ENCODE data around the gene FLRT1. TPM values are rescaled to one million over a fixed set of nuclear protein-coding genes. Genes with fewer than 3 reads are reported as not detected.

Gene FLRT1
- total RNA-seq, 4 donors from 2014 or later = not detected

GRCh38 chr11:64071849-64072248, 36.1 kb downstream of the FLRT1 start:
- no peaks in the 10 kb centered on the region for H3K9me3 ChIP-seq
- H3K4me1 ChIP-seq = peaks cover 12 to 33% of the 10 kb centered on the region in 2 donors
- intact Hi-C loops (cut with DNase I; ENCODE audit: low total_unique reads) = no loop called here
- DNase-seq (no peak), ATAC-seq (no peak)
- H3K27ac ChIP-seq = no peak overlapping the region
- H3K36me3 ChIP-seq = no peaks in the 10 kb centered on the region
- in situ Hi-C loops (cut with MboI; ENCODE audit: low sequenced_read_pairs in 4 of 4) = no loop called here
- no peaks in the 10 kb centered on the region for H3K27me3 ChIP-seq
- TF ChIP-seq POLR2A (IDR thresholded peaks at IDR 0.05) = no peak
- TF ChIP-seq CTCF (IDR thresholded peaks at IDR 0.05 in 4 of 5, conservative IDR thresholded peaks at IDR 0.05 in 1 of 5) = no peak
- no peak overlapping the region for H3K4me3 ChIP-seq

- H3K4me1 ChIP-seq = peaks cover 12 to 38% of the 10 kb centered on the region in 2 donors
- no peaks in the 10 kb centered on the region for H3K9me3 ChIP-seq
- ATAC-seq = no peak
- no peak overlapping the region for H3K4me3 ChIP-seq
- no peak overlapping the region for H3K27ac ChIP-seq
- intact Hi-C loops (cut with DNase I; ENCODE audit: low total_unique reads) (no loop called here), in situ Hi-C loops (cut with MboI; ENCODE audit: low sequenced_read_pairs in 4 of 4) (no loop called here)
- no peak for DNase-seq
- no peaks in the 10 kb centered on the region for H3K36me3 ChIP-seq
- TF ChIP-seq POLR2A (IDR thresholded peaks at IDR 0.05) = no peak
- TF ChIP-seq CTCF (IDR thresholded peaks at IDR 0.05 in 4 of 5, conservative IDR thresholded peaks at IDR 0.05 in 1 of 5) = no peak
- H3K27me3 ChIP-seq = no peaks in the 10 kb centered on the region
Measured at GRCh38 chr11:64072403-64072802, 36.7 kb downstream of the FLRT1 start.

GRCh38 chr11:64072871-64073270, 37.1 kb downstream of the FLRT1 start:
- ATAC-seq = no peak
- H3K27ac ChIP-seq = no peak overlapping the region
- no peaks in the 10 kb centered on the region for H3K9me3 ChIP-seq
- H3K36me3 ChIP-seq = no peaks in the 10 kb centered on the region
- peaks cover 12 to 38% of the 10 kb centered on the region in 2 donors for H3K4me1 ChIP-seq
- TF ChIP-seq CTCF (IDR thresholded peaks at IDR 0.05 in 4 of 5, conservative IDR thresholded peaks at IDR 0.05 in 1 of 5) = no peak
- TF ChIP-seq POLR2A (IDR thresholded peaks at IDR 0.05) = no peak
- DNase-seq = no peak
- intact Hi-C loops (cut with DNase I; ENCODE audit: low total_unique reads) = no loop called here
- in situ Hi-C loops (cut with MboI; ENCODE audit: low sequenced_read_pairs in 4 of 4) = no loop called here
- H3K4me3 ChIP-seq = no peak overlapping the region
- no peaks in the 10 kb centered on the region for H3K27me3 ChIP-seq

GRCh38 chr11:64073542-64073941, 37.8 kb downstream of the FLRT1 start:
- Histone ChIP-seq H3K4me3 (no peak overlapping the region), H3K27me3 (no peaks in the 10 kb centered on the region), H3K4me1 (peaks cover 17 to 43% of the 10 kb centered on the region in 2 donors), H3K27ac (no peak overlapping the region), H3K36me3 (no peaks in the 10 kb centered on the region), H3K9me3 (no peaks in the 10 kb centered on the region)
- ATAC-seq (no peak), DNase-seq (no peak)
- TF ChIP-seq POLR2A (IDR thresholded peaks at IDR 0.05) = no peak
- no peak for TF ChIP-seq CTCF (IDR thresholded peaks at IDR 0.05 in 4 of 5, conservative IDR thresholded peaks at IDR 0.05 in 1 of 5)
- in situ Hi-C loops (cut with MboI; ENCODE audit: low sequenced_read_pairs in 4 of 4) (no loop called here), intact Hi-C loops (cut with DNase I; ENCODE audit: low total_unique reads) (no loop called here)

- TF ChIP-seq POLR2A (IDR thresholded peaks at IDR 0.05) = no peak
- no peak for TF ChIP-seq CTCF (IDR thresholded peaks at IDR 0.05 in 4 of 5, conservative IDR thresholded peaks at IDR 0.05 in 1 of 5)
- intact Hi-C loops (cut with DNase I; ENCODE audit: low total_unique reads) = no loop called here
- H3K27me3 ChIP-seq = no peaks in the 10 kb centered on the region
- in situ Hi-C loops (cut with MboI; ENCODE audit: low sequenced_read_pairs in 4 of 4) = no loop called here
- H3K27ac ChIP-seq = no peak overlapping the region
- no peaks in the 10 kb centered on the region for H3K9me3 ChIP-seq
- peaks cover 19 to 45% of the 10 kb centered on the region in 2 donors for H3K4me1 ChIP-seq
- ATAC-seq (no peak), DNase-seq (no peak)
- no peak overlapping the region for H3K4me3 ChIP-seq
- H3K36me3 ChIP-seq = no peaks in the 10 kb centered on the region
Measured at GRCh38 chr11:64074239-64074638, 38.5 kb downstream of the FLRT1 start.

All from gastrocnemius medialis (tissue), 4 donors.